ENCODE results near the gene CD96.
"Not testable (repeated sequence)": the region's sequence is repeated elsewhere in the genome, so short reads cannot be mapped to it uniquely, and the experiment has no call there.

CD96 gene

DNA sequence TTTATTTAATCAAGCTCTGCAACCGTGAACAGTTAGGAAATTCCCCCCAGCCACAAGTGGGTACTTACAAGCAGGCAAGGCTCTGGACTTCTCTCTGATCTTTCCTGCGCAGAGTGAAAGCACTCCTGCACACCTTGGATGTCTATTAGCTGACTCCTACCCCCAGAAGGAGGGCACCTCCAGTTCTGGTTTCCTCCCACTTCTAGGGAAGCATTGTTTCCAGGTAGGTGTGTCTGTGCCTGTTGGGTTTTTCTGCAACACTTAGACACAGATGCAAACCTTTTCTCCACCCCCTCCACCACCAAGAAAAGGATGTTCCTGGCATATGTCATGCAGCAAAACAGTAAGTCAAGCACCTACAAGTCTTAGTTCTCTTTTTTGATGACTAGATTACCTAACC is 53.2 kb downstream of the CD96 start, which contains the start of gene ZBED2:
Gene ZBED2 (minus strand): TSS at position 115 of the 400 bp plus-strand sequence. CDS start 1,145 bp downstream, outside the sequence.
- peak; percentile 70 for DNase-seq

DNA sequence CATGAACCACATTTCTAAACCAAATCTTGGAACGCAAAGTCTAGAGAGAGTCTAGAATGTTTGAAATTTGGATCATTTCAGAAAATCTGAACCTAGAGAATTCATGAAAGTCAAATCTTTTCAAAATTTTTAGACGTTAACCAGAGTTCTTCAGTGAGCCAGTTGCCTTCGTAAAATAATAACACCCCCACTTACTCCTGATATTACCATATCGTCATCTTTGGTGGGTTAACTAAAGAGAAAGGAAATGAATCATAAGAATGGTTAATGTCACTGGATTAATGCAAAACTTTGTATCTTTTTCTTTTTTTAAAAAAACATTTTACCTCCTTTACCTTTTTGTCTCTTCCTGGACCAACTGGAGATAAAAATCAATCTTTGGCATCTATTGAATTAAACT is 54.3 kb downstream of the CD96 start:
- DNase-seq, result no peak

DNA sequence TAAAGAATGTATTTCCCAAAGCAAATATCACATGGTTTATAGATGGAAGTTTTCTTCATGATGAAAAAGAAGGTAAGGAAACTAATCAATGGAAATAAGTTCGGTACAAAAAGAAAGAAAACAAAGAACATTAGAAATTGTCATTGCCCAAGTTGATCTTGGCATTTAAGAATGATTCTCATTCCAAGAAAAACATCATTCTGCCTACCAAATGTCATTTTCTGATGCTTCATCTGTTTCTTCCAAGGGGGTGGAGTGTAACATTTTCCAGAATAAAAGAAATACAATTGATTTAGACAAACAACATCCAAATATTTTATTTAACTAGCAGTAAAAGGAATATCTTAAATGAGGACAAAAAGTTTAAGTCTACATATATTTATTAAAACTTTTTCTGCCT is 56.1 kb downstream of the CD96 start:
- DNase-seq, result no peak

DNA sequence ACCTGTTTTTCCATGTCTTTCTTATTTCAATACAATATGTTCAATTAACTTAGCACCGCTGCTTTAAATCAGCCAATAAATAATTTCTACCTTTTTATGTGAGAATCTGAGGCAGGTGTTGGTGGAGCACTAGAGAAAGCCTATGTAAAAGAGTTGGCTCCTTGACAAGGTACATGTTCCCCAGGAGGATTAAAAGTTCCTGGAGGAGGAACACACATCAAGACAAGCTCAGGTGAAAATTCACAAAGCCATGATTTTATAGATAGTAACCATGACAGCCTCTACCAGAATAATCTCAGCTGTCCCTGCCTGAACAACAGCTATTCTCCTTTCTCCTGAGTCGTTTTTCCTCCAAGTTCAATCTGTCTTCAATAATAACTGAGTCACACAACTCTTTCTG is 56.6 kb downstream of the CD96 start:
- DNase-seq, result no peak

DNA sequence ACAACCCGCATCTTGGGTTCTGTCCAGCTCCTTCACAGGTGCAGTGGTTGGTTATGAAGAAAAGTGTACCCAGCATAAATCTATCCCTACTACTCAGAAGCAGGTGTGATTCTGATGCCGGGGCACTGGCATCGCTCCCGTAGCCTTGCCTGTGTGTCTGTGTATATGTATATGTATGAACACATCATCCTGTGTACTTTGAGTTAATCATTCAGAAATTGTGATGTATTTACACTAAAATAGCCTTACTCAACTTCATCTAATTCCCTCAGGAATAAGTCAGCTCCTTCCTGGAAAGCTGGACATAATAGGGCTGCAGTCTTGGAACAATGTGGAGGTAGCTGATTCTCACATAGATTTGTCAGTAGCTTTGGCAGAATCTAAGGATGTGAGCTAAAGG is 59.8 kb downstream of the CD96 start:
- DNase-seq, result no peak

DNA sequence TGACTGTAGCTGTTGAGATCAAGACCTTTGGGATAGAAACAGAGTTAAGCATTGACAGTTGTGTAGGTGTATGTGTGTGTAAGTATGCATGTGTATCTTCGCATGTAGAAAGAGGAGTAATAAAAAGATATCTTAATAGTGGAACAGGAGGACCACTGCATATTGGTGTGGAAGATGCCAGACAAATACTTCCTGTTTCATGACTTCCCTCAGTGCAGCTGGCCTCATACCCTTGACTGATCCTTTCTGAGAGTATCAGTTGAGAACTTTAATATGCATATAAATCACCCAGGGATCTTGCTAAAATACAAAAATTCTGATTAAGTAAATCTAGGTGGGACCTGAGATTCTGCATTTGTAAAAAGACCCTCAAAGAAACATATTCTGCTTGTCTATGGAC is 61.7 kb downstream of the CD96 start:
- no peak for DNase-seq

DNA sequence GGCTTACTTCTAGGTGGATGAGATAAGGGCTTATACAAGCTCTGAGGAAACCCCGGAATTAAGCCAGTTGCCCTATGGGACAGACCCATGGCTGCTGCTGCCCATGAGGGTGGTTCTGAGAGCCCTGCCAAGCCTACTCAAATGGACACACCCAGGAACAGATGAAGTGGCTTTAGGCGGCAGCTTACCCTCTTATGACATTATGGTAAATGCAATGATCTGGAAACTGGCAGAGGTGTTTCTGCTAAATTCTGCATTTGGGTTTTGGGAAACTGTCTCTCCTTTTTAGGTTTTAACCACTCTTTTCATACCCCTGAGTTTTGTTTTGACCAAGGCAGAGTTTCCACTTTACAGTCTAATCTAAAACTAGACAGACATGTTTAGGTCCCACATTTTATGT is 62.1 kb downstream of the CD96 start:
- peak; percentile 64 for DNase-seq

DNA sequence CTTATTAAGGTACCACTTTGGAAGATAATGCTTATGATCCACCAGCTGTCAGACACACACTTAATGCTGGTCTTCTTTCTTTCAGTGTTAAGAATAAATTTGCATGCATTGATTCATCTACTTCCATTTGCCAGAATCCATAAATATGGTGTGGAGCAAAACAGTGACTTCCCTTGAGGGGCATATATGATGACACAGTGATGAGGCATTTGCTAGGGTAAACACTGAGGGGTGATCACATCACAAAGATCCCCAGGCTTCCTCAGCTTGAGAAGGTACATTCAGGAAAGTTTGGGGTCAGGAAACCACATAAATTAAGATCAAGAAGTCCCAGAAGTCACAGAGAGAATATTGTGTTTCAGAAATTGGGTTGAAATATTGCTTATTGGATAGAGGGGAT is 63.0 kb downstream of the CD96 start:
- DNase-seq, result no peak

DNA sequence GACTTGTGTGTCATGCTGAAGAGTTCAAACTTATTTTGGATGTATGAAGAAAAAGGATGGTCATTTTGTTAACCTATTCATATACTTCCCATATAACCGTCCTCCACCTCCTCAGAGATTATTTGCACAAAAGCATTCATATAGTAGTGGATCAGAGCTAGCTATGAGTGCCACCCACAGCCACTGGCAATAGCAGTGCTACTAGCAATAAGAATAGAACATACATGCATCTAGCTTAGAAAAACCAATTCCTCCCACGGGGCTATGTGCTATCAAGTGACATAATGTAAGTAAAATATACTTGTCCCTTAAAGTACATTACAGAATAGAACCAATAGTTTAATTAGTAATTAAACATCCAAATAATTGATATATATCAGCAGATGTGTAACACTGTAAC is 63.5 kb downstream of the CD96 start:
- DNase-seq, result no peak

DNA sequence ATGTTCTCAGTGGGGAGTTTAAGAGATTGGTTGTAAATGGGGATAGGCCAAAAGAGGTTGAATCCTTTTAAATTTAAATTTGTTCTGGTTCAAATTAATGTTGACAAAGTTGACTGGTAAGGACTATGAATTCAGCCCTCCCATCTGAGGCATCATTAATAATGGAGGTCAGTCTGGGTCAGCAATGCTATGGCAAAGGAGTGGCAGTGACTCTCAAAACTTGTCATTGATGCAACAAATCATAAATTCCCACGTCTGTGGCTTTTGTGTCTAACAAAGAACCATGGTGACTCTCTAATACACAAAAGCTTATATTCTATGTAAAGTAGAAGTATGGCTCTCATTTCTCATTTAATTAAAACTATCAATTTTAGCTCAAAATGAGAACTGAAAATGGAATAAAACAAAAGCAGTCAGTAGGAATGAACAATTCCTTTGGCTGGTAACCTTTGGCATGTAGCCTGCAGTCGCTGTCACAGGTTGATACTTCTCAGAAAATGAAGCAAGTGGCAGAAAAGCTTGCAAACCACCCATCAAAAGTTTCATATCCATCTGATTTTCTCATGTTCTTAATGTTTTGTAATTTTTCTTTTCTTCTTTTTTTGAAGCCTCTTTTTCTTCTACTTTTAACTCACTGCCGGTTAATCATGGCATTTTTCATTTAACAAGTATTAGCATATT is 65.4 kb downstream of the CD96 start:
- no peak for DNase-seq

DNA sequence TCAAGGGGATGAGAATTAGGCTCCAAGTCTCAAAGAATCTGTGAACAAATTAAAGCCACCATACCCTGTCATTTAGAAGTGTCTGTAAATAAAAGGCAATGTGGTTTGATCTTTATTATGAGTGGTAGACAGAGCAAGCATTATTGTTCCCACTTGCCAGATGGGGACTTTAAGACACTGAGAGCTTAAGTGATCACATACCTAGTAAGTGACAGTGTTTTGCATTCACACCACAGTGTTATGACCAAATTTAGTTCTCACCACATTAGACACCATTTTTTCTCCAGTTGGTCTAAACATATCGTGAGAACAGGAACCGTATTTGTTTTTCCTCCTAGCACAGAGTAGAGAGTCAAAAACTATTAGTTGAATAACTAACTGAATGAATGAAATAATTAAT is 66.4 kb downstream of the CD96 start:
- DNase-seq, result no peak

DNA sequence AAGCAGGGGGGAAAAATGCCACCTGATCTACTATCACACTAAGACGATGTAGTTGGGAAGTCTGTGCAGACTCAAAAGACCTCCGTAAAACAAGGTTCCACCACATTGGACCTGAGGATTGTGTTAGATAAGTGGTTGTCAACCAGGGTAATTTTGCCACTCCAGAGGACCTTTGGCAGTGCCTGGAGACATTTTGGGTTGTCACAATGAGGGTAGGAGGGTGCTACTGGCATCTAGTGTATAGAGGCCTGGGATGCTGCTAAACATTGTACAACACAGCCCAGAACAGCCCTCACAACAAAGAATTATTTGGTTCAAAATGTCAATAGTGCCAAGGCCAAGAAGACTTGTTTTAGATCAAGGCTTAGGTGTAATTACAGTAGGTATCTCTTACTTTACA is 67.7 kb downstream of the CD96 start:
- DNase-seq, result no peak

DNA sequence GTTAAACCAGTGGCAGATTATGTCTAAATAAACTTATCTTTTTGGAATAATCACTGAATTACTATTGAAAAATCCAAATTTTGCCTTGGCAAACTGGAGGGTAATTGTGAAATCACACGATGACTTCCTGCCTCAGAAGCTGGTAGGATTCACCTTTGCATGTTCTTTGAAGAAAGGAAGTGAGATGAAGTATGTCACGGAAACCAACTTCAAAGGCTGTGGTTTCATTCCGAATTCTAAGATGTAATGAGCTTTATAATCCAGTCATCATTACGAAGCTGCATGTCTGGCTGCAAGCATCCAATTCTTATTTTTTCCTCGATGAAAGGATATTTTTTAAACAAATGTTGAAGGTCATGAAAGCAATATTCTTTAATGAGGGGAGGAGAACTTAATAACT is 68.2 kb downstream of the CD96 start:
- no peak for DNase-seq

DNA sequence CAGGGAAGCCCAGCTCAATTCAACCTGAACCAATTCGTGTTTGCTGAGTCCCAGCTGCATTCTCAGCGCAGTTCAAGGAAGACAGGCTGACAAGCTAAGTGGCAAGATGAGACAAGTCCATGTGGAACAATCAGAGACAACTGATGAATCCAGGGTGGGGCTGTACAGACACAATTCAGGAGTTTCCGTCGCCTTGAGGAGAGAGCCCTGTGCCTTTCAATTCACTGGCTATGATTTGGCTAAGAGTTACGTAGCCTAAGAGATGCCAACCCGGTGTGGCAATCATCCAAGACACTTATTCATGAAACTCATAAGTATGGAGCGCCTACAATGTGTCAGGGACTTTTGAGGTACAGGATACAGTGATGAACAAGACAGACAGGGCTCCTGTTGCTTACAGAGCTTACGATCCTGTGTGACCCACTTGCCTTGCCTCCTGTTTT is 68.6 kb downstream of the CD96 start:
- peak; percentile 54 for DNase-seq

DNA sequence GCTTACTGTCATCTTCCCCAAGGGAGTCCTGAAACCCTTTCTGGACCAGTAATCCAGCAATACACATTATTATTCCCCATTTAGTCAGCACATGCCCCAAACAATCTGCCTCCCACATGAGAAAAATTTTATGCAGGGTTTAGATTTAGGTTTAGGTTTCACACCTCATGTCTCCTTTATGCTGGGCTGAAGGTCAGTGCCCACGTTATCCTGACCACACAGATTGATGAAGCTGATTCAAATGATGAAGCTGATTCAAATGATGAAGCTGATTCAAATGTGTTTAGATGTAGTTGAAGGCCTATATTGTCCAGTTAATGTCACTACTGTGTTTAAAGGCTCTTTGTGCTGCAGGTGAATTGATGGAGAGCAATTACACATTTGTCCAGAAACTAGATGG is 71.3 kb downstream of the CD96 start:
- no peak for DNase-seq

DNA sequence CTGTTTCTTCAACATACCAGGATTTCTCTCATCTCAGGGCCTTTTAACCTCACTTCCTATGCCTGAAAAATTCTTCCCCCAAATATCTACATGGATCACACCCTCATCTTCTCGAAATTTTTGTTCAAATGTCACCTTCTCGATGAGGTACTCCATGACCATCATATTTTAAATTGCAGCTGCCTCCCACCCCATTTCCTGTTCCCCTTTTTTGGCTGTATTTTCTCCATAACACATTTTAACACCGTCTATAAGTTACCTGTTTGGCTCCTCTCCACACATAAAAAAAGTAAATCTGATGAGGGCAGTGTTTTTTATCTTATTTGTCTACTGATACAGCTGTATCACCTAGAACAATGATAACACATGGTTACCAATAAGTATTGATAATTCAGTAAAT is 73.9 kb downstream of the CD96 start:
- no peak for DNase-seq

DNA sequence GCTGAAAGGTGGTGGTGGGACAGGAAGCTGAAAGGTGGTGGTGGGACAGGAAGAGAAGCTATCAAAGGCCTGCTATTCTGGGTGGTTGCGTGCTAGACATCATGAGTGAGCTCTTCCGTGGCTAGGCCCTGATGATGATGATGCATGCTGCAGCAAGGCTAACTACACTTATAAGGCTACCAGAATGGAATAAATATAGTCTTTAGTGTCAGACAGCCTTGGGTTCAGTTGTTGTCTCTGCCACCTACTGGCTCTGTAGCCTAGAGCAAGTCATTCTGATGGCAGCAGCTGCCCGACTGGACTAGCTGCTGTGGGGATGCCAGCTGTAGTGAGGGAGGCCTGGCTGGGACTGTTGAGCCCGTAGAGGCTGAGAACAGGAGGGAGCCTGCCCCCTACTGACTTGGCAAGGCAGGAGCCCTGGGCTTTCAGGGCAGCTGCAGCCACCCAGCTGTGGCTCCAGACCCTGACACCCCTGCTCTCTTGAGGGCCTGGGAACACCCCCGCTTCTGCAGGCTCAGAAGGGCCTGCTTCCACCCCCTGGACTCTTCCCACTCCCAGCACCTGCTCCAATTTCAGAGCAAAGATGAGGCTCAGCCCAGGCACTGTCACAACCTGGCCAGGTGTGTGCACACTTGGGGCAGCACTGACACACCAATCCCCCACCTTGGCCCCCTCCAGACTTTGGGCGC is 74.6 kb downstream of the CD96 start:
- peak; percentile 78 for DNase-seq

DNA sequence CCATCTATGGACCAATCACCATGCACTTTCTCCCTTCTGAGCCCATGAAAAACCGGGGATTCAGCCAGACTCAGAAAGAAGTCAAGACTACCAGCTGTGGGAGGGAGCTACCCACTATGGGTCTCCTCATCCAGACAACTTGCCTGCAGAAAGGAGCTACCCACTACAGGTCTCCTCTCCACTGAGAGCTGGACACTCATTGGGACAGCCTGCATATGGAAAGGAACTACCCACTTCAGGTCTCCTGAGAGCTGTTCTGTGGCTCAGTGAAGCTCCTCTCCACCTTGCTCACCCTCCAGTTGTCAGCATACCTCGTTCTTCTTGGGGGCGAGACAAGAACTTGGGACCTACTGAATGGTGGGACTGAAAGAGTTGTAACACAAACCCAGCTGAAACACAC is 75.4 kb downstream of the CD96 start:
- peak; percentile 40 for DNase-seq

DNA sequence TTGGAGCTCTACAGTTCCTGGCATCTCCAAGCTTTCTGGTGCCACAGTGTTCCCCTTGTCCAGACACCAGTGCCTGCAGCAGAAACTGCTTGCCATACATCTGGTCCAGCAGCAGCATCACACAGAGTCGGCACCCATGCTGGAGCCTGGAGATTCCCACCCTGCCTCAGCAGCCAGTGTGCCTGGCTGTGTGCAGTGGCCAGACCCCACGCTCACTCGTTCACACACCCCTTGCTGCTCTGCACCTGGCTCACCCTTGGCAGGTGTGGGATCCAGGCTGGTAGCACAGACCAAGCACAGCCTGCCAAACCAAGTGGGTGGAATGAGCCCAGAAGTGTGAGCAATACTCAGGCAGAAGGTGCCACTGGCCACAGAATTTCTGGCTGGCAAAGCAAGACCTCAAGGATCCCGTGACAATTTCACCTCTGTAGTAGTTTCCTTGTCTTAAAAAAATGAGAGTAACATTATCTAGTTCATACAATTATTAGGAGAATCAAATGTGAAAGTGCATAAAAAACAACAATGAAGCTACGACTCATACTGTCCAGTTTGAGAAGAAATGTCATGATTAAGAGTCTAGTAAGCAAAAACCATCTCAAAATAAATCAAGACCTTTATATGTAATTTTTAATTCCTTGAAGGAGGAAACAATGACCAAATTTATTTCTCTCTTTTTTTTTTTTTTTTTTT is 76.1 kb downstream of the CD96 start:
- DNase-seq, result peak; percentile 47

DNA sequence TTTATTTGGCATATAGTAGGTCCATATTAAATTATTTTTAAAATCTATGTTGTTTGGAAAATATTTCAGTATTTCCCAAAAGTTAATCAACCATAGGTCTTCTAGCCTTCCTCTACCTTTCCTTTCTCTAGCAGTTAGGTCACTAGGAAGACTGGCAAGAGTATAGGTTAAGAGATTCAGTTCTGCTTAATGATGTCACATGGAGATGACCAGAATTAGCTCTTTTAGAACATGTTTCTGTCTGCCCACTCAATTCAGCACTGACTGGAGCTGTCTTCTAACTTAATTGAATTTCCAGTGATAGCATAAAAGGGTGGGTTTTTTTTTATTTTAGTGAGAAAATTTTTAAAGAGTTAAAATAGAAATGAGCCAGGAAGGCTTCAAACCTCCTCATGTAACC is 76.9 kb downstream of the CD96 start:
- no peak for DNase-seq

DNA sequence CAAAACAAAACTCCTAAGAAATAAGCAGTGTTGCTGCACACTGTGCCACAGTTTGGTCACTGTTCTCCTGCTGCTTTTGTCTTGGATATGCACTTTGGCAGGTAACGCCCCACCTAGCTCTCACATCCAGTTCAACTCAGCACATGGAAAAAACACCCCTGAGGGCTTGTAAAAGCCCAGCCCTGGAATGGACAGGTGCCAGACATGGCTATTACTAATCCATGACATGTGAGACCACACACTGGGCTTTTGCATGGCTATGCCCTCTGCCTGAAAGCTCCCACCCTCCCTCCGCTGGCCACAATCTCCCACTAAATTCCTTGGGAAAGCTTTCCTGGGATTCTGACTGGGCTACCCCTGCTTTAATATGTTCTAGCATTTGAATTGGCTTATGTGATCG is 77.8 kb downstream of the CD96 start:
- DNase-seq, result no peak

DNA sequence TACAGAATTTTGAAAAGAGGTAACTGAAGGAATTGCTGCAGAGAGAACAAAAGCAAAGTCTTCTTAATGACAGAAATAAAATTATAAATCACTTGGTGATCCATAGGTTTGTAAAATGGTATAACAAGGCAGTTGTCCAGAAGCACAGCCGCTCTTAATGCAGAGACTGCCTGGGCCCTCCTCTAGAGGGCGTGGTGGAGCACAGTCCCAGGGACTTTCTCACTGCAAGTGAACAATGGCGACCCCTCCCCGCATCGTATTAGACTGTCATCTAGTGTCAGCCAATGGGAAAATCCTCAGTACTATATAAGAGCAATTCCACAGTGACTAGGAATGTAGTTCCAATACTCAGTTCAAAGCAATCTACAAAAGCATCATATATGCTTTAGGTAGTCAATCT is 79.5 kb downstream of the CD96 start:
- peak; percentile 75 for DNase-seq

DNA sequence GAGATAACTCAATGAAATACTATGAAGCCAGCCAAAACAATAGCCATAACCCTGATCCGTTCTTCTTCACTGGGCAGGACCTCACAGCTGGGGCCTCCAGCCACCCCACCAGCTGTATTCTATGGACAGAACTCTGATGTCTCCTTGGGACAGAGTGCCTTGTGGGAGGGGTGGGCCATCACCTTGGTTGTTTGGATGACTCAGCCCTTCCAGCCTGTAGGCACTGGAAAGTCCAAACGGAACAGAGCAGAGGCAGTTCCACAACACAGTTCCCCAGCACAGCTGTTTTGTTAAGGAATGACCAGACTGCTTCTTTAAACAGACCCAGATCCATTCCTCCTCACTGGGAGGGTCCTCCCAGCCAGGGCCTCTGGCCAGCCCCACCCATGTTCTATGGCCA is 85.1 kb downstream of the CD96 start:
- DNase-seq, result no peak

DNA sequence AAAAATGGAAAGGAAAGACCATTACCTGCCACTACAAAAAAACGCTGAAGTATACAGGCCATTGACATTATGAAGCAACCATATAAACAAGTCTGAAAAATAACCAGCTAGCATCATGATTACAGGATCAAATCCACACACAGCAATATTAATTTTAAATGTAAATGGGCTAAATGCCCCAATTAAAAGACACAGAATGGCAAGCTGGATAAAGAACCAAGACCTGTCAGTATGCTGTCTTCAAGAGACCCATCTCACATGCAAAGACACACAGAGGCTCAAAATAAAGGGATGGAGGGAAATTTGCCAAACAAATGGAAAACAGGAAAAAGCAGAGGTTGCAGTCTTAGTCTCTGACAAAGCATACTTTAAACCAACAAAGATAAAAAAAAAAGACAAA is 87.0 kb downstream of the CD96 start:
- DNase-seq, result not testable (repeated sequence)
